HG02759 (cell line): ENCODE measurements around the gene AGBL1.
"Not testable (repeated sequence)": the region's sequence is repeated elsewhere in the genome, so short reads cannot be mapped to it uniquely, and the experiment has no call there.

Experiments used
- ATAC-seq: cut with Tn5 transposase; IDR thresholded peaks from one replicate; pipeline ENCODE4 v1.9.1; 2021; ENCODE audit warnings: mild to moderate bottlenecking, moderate library complexity; ENCODE audit not compliant: unreplicated experiment

AGBL1 gene

GRCh38 chr15:87032295-87032694 lies 952.6 kb downstream of the AGBL1 start:
- ATAC-seq = no peak

DNA sequence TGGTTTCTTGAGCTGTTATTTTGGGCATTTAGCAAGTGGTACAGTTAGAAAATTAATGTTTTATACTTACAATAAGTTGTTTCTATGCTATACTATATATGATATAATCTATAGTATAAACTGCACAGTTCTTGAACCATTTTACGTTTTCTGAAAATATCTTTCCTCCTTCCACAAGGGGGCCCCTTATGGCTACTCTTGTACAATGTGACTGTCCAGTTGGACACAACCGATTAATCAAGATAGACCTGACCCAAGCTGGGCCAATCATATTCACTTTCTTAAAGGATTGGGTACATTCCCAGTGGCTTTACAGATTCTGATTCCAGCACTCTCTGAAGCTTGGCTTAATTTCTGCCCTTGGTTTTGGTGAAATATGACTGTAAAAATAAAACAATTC lies 953.4 kb downstream of the AGBL1 start:
- ATAC-seq = no peak

GRCh38 chr15:87034886-87035285 lies 955.2 kb downstream of the AGBL1 start:
- no peak for ATAC-seq

- no peak for ATAC-seq
Measured at GRCh38 chr15:87038404-87038803, 958.7 kb downstream of the AGBL1 start.

DNA sequence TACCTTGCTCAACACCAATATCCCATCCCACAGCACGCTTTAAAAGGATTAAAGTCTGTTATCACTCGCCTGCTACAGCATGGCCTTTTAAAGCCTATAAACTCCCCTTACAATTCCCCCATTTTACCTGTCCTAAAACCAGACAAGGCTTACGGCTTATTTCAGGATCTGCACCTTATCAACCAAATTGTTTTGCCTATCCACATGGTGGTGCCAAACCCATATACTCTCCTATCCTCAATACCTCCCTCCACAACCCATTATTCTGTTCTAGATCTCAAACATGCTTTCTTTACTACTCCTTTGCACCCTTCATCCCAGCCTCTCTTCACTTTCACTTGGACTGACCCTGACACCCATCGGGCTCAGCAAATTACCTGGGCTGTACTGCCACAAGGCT lies 962.9 kb downstream of the AGBL1 start:
- ATAC-seq = not testable (repeated sequence)

- no peak for ATAC-seq
Measured at GRCh38 chr15:87045746-87046145, 966.1 kb downstream of the AGBL1 start.

GRCh38 chr15:87047203-87047965 lies 967.7 kb downstream of the AGBL1 start:
- no peak for ATAC-seq
